DND-41 (cell line): ENCODE data around the gene CCDC171.
"Not testable (repeated sequence)": the region's sequence is repeated elsewhere in the genome, so short reads cannot be mapped to it uniquely, and the experiment has no call there.

Experiments
- ATAC-seq: fragments of 200-7000 bp; cut with Tn5 transposase; 3 replicates; pipeline ENCODE4 v1.9.1; 2021; ENCODE audit warnings: low read depth; ENCODE audit not compliant: insufficient read depth
- DNase-seq: peaks from one replicate; pipeline ENCODE4 v3.0.0-alpha.2; 2020
- H2AFZ ChIP-seq: 2 replicates; pipeline ENCODE4 v1.6.0; 2012; ENCODE audit warnings: low read depth, low read length
- H3K27ac ChIP-seq: 2 replicates; pipeline ENCODE4 v1.5.1; 2012; ENCODE audit warnings: low read length, inconsistent platforms
- H3K27me3 ChIP-seq: fragments of 200-600 bp; sonication (generic); 2 replicates; pipeline ENCODE4 v1.6.0; 2012; ENCODE audit warnings: low read length, mild to moderate bottlenecking, inconsistent platforms; ENCODE audit not compliant: insufficient read depth, poor library complexity
- H3K36me3 ChIP-seq: 2 replicates; pipeline ENCODE4 v1.5.1; 2012; ENCODE audit warnings: low read length, inconsistent platforms; ENCODE audit not compliant: insufficient read depth
- H3K4me1 ChIP-seq: 2 replicates; pipeline ENCODE4 v1.5.1; 2012; ENCODE audit warnings: mild to moderate bottlenecking, low read length; ENCODE audit not compliant: insufficient read depth
- H3K4me2 ChIP-seq: 2 replicates; pipeline ENCODE4 v1.6.0; 2012; ENCODE audit warnings: mild to moderate bottlenecking, moderate library complexity, low read length, inconsistent platforms; ENCODE audit not compliant: insufficient read depth
- H3K4me3 ChIP-seq, 2 experiments: fragments of 200-600 bp in 1 of 2; shearing (Covaris generic) in 1 of 2; 2 replicates each; pipeline ENCODE4 v1.5.1; 2012 to 2016; ENCODE audit warnings: inconsistent platforms in 2 of 2, low read length in 2 of 2, mild to moderate bottlenecking in 2 of 2, low read depth in 1 of 2, moderate library complexity in 1 of 2
- H3K79me2 ChIP-seq: 2 replicates; pipeline ENCODE4 v1.6.0; 2012; ENCODE audit warnings: low read length, inconsistent platforms; ENCODE audit not compliant: insufficient read depth
- H3K9ac ChIP-seq: 2 replicates; pipeline ENCODE4 v1.6.0; 2012; ENCODE audit warnings: low read depth, mild to moderate bottlenecking, inconsistent platforms, low read length, moderate library complexity
- H3K9me3 ChIP-seq: 2 replicates; pipeline ENCODE4 v1.5.1; 2012; ENCODE audit warnings: low read length, moderate library complexity, mild to moderate bottlenecking, inconsistent platforms; ENCODE audit not compliant: insufficient read depth, severe bottlenecking
- H4K20me1 ChIP-seq: 2 replicates; pipeline ENCODE4 v1.6.0; 2012; ENCODE audit warnings: low read length; ENCODE audit not compliant: insufficient read depth
- CTCF ChIP-seq: IDR thresholded peaks from 2 replicates; pipeline ENCODE4 v1.5.1; 2012; ENCODE audit warnings: borderline replicate concordance, low read length, moderate library complexity, mild to moderate bottlenecking; ENCODE audit not compliant: poor library complexity, severe bottlenecking; ENCODE audit errors: extremely low read depth
- EZH2 ChIP-seq: IDR thresholded peaks from 3 replicates; pipeline ENCODE4 v1.6.1; 2012; ENCODE audit warnings: borderline replicate concordance, low read depth, mild to moderate bottlenecking, moderate library complexity, low read length, inconsistent platforms; ENCODE audit not compliant: severe bottlenecking

CCDC171 gene

GRCh38 chr9:15697446-15697851, 144.6 kb downstream of the CCDC171 start:
- H3K4me3 ChIP-seq = no peak overlapping the region
- H3K9ac ChIP-seq = no peak overlapping the region
- no peak overlapping the region for H3K27ac ChIP-seq
- H3K9me3 ChIP-seq = no peaks in the 10 kb centered on the region
- no peaks in the 10 kb centered on the region for H3K27me3 ChIP-seq
- DNase-seq (no peak), ATAC-seq (no peak)
- no peak for TF ChIP-seq EZH2
- no peak for TF ChIP-seq CTCF
- no peaks in the 10 kb centered on the region for H4K20me1 ChIP-seq
- no peaks in the 10 kb centered on the region for H3K36me3 ChIP-seq
- no peak overlapping the region for H2AFZ ChIP-seq
- no peaks in the 10 kb centered on the region for H3K79me2 ChIP-seq
- H3K4me2 ChIP-seq = no peak overlapping the region
- no peaks in the 10 kb centered on the region for H3K4me1 ChIP-seq

- DNase-seq, H3K4me3 ChIP-seq, H3K27ac ChIP-seq, H3K4me1 ChIP-seq, ATAC-seq, H3K9me3 ChIP-seq, H3K27me3 ChIP-seq, H3K4me2 ChIP-seq, H4K20me1 ChIP-seq, H2AFZ ChIP-seq, H3K79me2 ChIP-seq, H3K36me3 ChIP-seq, H3K9ac ChIP-seq: not testable (repeated sequence)
Observed at GRCh38 chr9:15699876-15700559, 147.2 kb downstream of the CCDC171 start.

GRCh38 chr9:15707000-15707399, 154.2 kb downstream of the CCDC171 start:
- H3K4me1 ChIP-seq = no peaks in the 10 kb centered on the region
- H3K9me3 ChIP-seq = no peaks in the 10 kb centered on the region
- no peaks in the 10 kb centered on the region for H3K79me2 ChIP-seq
- H4K20me1 ChIP-seq = no peaks in the 10 kb centered on the region
- ATAC-seq (no peak), DNase-seq (no peak)
- no peaks in the 10 kb centered on the region for H3K36me3 ChIP-seq
- H3K27me3 ChIP-seq = no peaks in the 10 kb centered on the region
- H2AFZ ChIP-seq = no peak overlapping the region
- no peak overlapping the region for H3K9ac ChIP-seq
- H3K4me3 ChIP-seq = no peak overlapping the region
- H3K27ac ChIP-seq = no peak overlapping the region
- TF ChIP-seq CTCF (no peak), EZH2 (no peak)
- no peak overlapping the region for H3K4me2 ChIP-seq

GRCh38 chr9:15711531-15711930, 158.7 kb downstream of the CCDC171 start:
- ATAC-seq = no peak
- H3K27ac ChIP-seq = no peak overlapping the region
- no peak overlapping the region for H2AFZ ChIP-seq
- TF ChIP-seq CTCF (no peak), EZH2 (no peak)
- no peak for DNase-seq
- H3K9me3 ChIP-seq = no peaks in the 10 kb centered on the region
- H3K4me1 ChIP-seq = no peaks in the 10 kb centered on the region
- H3K79me2 ChIP-seq = no peaks in the 10 kb centered on the region
- no peaks in the 10 kb centered on the region for H3K27me3 ChIP-seq
- no peak overlapping the region for H3K4me2 ChIP-seq
- H3K9ac ChIP-seq = no peak overlapping the region
- H3K4me3 ChIP-seq = no peak overlapping the region
- no peaks in the 10 kb centered on the region for H4K20me1 ChIP-seq
- H3K36me3 ChIP-seq = no peaks in the 10 kb centered on the region
